ENCODE data around the gene NUDT1.

DNA sequence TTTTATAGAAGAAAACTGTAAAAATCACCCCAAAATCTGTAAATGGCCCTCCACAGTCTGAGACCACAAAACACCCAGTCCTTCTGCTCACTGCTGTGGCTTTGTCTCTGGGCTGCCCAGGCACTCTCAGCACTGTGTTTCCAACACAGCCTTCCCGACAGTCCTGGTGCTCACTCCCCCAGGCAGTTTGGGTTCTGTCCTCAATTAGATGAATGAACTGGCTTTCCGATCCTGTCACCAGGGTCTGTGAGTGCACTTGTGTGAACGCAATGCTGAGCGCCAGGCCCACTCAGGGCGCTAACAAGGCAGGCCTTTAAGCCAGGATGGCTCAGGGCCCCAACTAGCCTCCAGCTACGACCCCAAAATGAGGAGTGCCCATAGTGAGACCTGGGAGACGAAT, 12.6 kb upstream of the NUDT1 start:
- TF ChIP-seq YY1 (tag by site-specific recombination; IDR thresholded peaks at IDR 0.05) (no peak), ZNF211 (tag by site-specific recombination; IDR thresholded peaks at IDR 0.05; ENCODE audit: low read depth) (no peak), ZNF138 (tag by site-specific recombination; IDR thresholded peaks at IDR 0.05; ENCODE audit: borderline replicate concordance) (no peak), ZNF146 (tag by site-specific recombination; IDR thresholded peaks at IDR 0.05) (no peak), PRDM1 (tag by site-specific recombination; IDR thresholded peaks at IDR 0.05) (no peak), ZNF335 (tag by site-specific recombination; conservative IDR thresholded peaks at IDR 0.05) (no peak), ZNF654 (tag by site-specific recombination; IDR thresholded peaks at IDR 0.05; ENCODE audit: low read depth) (no peak)
- TF ChIP-seq, protein P1, sequence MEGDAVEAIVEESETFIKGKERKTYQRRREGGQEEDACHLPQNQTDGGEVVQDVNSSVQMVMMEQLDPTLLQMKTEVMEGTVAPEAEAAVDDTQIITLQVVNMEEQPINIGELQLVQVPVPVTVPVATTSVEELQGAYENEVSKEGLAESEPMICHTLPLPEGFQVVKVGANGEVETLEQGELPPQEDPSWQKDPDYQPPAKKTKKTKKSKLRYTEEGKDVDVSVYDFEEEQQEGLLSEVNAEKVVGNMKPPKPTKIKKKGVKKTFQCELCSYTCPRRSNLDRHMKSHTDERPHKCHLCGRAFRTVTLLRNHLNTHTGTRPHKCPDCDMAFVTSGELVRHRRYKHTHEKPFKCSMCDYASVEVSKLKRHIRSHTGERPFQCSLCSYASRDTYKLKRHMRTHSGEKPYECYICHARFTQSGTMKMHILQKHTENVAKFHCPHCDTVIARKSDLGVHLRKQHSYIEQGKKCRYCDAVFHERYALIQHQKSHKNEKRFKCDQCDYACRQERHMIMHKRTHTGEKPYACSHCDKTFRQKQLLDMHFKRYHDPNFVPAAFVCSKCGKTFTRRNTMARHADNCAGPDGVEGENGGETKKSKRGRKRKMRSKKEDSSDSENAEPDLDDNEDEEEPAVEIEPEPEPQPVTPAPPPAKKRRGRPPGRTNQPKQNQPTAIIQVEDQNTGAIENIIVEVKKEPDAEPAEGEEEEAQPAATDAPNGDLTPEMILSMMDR (tag by site-specific recombination; IDR thresholded peaks at IDR 0.05): no peak
- TF ChIP-seq, protein P2, sequence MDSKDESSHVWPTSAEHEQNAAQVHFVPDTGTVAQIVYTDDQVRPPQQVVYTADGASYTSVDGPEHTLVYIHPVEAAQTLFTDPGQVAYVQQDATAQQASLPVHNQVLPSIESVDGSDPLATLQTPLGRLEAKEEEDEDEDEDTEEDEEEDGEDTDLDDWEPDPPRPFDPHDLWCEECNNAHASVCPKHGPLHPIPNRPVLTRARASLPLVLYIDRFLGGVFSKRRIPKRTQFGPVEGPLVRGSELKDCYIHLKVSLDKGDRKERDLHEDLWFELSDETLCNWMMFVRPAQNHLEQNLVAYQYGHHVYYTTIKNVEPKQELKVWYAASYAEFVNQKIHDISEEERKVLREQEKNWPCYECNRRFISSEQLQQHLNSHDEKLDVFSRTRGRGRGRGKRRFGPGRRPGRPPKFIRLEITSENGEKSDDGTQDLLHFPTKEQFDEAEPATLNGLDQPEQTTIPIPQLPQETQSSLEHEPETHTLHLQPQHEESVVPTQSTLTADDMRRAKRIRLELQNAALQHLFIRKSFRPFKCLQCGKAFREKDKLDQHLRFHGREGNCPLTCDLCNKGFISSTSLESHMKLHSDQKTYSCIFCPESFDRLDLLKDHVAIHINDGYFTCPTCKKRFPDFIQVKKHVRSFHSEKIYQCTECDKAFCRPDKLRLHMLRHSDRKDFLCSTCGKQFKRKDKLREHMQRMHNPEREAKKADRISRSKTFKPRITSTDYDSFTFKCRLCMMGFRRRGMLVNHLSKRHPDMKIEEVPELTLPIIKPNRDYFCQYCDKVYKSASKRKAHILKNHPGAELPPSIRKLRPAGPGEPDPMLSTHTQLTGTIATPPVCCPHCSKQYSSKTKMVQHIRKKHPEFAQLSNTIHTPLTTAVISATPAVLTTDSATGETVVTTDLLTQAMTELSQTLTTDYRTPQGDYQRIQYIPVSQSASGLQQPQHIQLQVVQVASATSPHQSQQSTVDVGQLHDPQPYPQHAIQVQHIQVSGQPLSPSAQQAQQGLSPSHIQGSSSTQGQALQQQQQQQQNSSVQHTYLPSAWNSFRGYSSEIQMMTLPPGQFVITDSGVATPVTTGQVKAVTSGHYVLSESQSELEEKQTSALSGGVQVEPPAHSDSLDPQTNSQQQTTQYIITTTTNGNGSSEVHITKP (tag by site-specific recombination; IDR thresholded peaks at IDR 0.05): no peak

All from HEK293 (cell line).